ENCODE measurements around the gene LOC128125822.

DNA sequence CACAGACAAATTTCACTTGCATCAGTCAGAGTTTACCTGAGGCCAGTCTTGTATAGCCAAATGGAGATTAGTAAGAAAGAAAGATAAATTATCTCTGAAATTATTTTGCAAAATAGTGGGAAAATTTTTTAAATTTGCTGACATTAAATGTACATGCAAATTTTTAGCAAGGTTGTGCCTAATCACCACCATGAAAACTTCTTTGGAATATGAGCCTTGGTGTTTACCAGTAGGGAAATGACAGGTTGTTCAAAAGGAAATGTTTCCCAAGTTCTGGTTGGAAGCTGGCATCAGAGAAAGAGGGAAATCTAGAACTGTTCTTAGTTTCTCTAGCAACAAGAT lies 34.4 kb upstream of the LOC128125822 start:
- TF ChIP-seq, protein P1, sequence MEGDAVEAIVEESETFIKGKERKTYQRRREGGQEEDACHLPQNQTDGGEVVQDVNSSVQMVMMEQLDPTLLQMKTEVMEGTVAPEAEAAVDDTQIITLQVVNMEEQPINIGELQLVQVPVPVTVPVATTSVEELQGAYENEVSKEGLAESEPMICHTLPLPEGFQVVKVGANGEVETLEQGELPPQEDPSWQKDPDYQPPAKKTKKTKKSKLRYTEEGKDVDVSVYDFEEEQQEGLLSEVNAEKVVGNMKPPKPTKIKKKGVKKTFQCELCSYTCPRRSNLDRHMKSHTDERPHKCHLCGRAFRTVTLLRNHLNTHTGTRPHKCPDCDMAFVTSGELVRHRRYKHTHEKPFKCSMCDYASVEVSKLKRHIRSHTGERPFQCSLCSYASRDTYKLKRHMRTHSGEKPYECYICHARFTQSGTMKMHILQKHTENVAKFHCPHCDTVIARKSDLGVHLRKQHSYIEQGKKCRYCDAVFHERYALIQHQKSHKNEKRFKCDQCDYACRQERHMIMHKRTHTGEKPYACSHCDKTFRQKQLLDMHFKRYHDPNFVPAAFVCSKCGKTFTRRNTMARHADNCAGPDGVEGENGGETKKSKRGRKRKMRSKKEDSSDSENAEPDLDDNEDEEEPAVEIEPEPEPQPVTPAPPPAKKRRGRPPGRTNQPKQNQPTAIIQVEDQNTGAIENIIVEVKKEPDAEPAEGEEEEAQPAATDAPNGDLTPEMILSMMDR (IDR thresholded peaks at IDR 0.05), result no peak
- no peak for TF ChIP-seq POLR2A (IDR thresholded peaks at IDR 0.05)

Data from thyroid gland (tissue), 4 donors.